ENCODE results near the gene MRPL18.

Gene MRPL18

DNA sequence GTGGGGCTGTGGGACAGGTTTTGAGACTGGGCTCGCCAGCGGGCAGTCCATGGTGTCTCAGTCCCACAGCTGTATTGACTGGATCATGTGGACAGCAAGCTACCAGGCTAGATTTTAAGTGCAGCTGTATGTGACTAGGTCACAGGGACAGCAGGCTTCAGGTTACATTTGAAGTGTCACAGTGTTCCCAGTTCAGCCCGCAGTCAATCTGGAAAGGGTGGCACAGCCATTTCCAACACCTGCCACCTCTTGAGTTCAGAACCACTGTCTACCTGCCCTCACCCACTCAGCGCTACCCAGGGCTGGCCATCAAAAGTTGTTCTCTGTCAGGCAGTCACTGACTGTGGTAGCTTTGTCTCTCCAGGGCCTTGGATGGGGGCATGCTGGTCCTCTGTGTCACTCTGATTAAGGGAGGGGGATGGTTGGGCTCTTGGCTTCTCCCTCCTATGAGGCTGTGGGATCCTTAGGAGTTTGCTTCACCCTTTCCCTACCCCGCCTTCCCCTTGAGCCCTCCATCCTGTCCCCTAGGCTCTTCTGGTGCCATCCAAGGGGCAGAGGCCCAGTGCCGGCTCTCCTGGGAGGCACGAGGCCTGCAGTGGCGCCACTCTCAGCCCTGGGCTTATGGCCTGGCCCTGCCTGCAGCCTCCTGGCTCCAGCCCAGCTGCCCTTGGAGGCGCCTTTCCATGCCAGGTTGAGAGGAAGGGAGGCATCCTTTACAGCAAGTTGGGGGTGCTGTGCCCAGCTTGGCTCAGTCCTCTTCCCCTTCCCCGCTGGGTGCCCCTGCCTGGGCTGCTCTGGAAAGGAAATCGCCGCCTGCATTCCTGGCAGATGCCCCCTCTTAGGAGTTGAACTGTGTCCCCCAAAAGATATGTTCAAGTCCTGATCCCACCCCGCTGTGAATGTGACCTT lies 54.7 kb downstream of the MRPL18 start:
- DNase-seq (ENCODE audit: low spot score): no peak
